Measurements from ENCODE around the gene WWP2. TPM values are rescaled to one million over a fixed set of nuclear protein-coding genes. Genes with fewer than 3 reads are reported as not detected.
A peak's percentile ranks its signal among the peaks of the same experiment; 100 is the strongest.

Gene WWP2
- total RNA-seq, 2 experiments from 2014 or later, result 30.7 to 35.1 TPM

- TF ChIP-seq, protein P1, sequence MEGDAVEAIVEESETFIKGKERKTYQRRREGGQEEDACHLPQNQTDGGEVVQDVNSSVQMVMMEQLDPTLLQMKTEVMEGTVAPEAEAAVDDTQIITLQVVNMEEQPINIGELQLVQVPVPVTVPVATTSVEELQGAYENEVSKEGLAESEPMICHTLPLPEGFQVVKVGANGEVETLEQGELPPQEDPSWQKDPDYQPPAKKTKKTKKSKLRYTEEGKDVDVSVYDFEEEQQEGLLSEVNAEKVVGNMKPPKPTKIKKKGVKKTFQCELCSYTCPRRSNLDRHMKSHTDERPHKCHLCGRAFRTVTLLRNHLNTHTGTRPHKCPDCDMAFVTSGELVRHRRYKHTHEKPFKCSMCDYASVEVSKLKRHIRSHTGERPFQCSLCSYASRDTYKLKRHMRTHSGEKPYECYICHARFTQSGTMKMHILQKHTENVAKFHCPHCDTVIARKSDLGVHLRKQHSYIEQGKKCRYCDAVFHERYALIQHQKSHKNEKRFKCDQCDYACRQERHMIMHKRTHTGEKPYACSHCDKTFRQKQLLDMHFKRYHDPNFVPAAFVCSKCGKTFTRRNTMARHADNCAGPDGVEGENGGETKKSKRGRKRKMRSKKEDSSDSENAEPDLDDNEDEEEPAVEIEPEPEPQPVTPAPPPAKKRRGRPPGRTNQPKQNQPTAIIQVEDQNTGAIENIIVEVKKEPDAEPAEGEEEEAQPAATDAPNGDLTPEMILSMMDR (IDR thresholded peaks at IDR 0.05), result no peak
- Mint-ChIP-seq H3K4me1 (ENCODE audit: low read depth) (peaks cover 6% of the 10 kb centered on the region), H3K9me3 (no peaks in the 10 kb centered on the region), H3K36me3 (ENCODE audit: low read depth) (no peaks in the 10 kb centered on the region), H3K27me3 (no peaks in the 10 kb centered on the region), H3K4me3 (no peak overlapping the region), H3K27ac (no peak overlapping the region)
- ChIA-PET CTCF (interaction anchor here (4.0 kb wide), 1 partner anchor 11 kb away, joined by 18 read pairs; no protein-coding TSS in a partner anchor), POLR2A (no interaction called here)
- DNase-seq (no peak), ATAC-seq (no peak)
- intact Hi-C loops (cut with micrococcal nuclease), result no loop called here
These were observed 41.2 kb upstream of the WWP2 start for GRCh38 chr16:69720822-69721430.

GRCh38 chr16:69721441-69721957 lies 40.6 kb upstream of the WWP2 start:
- no peak overlapping the region for H3K27ac Mint-ChIP-seq
- DNase-seq (no peak), ATAC-seq (no peak)
- POLR2A ChIA-PET, result no interaction called here
- TF ChIP-seq, protein P1 (IDR thresholded peaks at IDR 0.05), result no peak
- no peaks in the 10 kb centered on the region for H3K27me3 Mint-ChIP-seq
- H3K36me3 Mint-ChIP-seq (ENCODE audit: low read depth), result no peaks in the 10 kb centered on the region
- no peak overlapping the region for H3K4me3 Mint-ChIP-seq
- CTCF ChIA-PET, result interaction anchor here (4.0 kb wide), 1 partner anchor 12 kb away, joined by 18 read pairs; no protein-coding TSS in a partner anchor
- H3K9me3 Mint-ChIP-seq, result no peaks in the 10 kb centered on the region
- intact Hi-C loops (cut with micrococcal nuclease), result no loop called here
- H3K4me1 Mint-ChIP-seq (ENCODE audit: low read depth), result peaks cover 9% of the 10 kb centered on the region

- no peak for DNase-seq
- no peaks in the 10 kb centered on the region for H3K36me3 Mint-ChIP-seq (ENCODE audit: low read depth)
- H3K4me1 Mint-ChIP-seq (ENCODE audit: low read depth), result peaks cover 22% of the 10 kb centered on the region
- TF ChIP-seq, protein P1 (IDR thresholded peaks at IDR 0.05), result no peak
- ATAC-seq, result no peak
- H3K27ac Mint-ChIP-seq, result no peak overlapping the region
- CTCF ChIA-PET, result interaction anchor here (0.8 to 4.8 kb wide), 5 partner anchors 10 to 30 kb away, joined by 3 to 31 read pairs (median 11); partner anchors contain the start of gene NOB1
- intact Hi-C loops (cut with micrococcal nuclease), result no loop called here
- H3K27me3 Mint-ChIP-seq, result no peaks in the 10 kb centered on the region
- POLR2A ChIA-PET, result interaction anchor here (0.6 to 1.6 kb wide), 3 partner anchors 17 to 30 kb away, joined by 3 to 9 read pairs (median 3); partner anchors contain the start of gene NOB1
- no peak overlapping the region for H3K4me3 Mint-ChIP-seq
- H3K9me3 Mint-ChIP-seq, result no peaks in the 10 kb centered on the region
These were observed 37.7 kb upstream of the WWP2 start for GRCh38 chr16:69724414-69724873.

- ATAC-seq (no peak), DNase-seq (no peak)
- TF ChIP-seq, protein P1 (IDR thresholded peaks at IDR 0.05), result no peak
- no peaks in the 10 kb centered on the region for H3K27me3 Mint-ChIP-seq
- no peaks in the 10 kb centered on the region for H3K9me3 Mint-ChIP-seq
- CTCF ChIA-PET, result interaction anchor here (1.0 to 4.8 kb wide), 3 partner anchors 10 to 30 kb away, joined by 3 to 31 read pairs (median 28); partner anchors contain the start of gene NOB1
- H3K27ac Mint-ChIP-seq, result peak overlapping the region; percentile 13
- intact Hi-C loops (cut with micrococcal nuclease), result no loop called here
- POLR2A ChIA-PET, result interaction anchor here (0.5 to 1.8 kb wide), 3 partner anchors 24 to 402 kb away, joined by 3 to 9 read pairs (median 5); partner anchors contain the start of gene NOB1
- peak overlapping the region; percentile 98 for H3K4me3 Mint-ChIP-seq
- no peaks in the 10 kb centered on the region for H3K36me3 Mint-ChIP-seq (ENCODE audit: low read depth)
- peaks cover 22% of the 10 kb centered on the region for H3K4me1 Mint-ChIP-seq (ENCODE audit: low read depth)
These were observed 37.1 kb upstream of the WWP2 start for GRCh38 chr16:69724981-69725479.
